GM18951 (cell line): ENCODE data around the gene ZNF101.

ENCODE experiments used
- POLR2A ChIP-seq: IDR thresholded peaks from 4 replicates; pipeline ENCODE4 v1.6.1; 2011; ENCODE audit warnings: mild to moderate bottlenecking; ENCODE audit not compliant: insufficient read length, insufficient read depth; ENCODE audit errors: extremely low read depth
- in situ Hi-C: fragments of 300-500 bp; cut with MboI; formaldehyde crosslinking; loops from one replicate; pipeline ENCODE4 v1.12.0; 2022; ENCODE audit warnings: low sequenced_read_pairs, mixed read lengths, inconsistent platforms; ENCODE audit not compliant: unreplicated experiment

Gene ZNF101

GRCh38 chr19:19632661-19633060, 36.0 kb upstream of the ZNF101 start:
- in situ Hi-C loops, result loop anchor here (25.0 kb wide), 1 partner anchor 270 kb away; no protein-coding TSS in a partner anchor
- TF ChIP-seq POLR2A, result no peak

GRCh38 chr19:19633711-19634515, 34.7 kb upstream of the ZNF101 start:
- no peak for TF ChIP-seq POLR2A
- in situ Hi-C loops, result loop anchor here (25.0 kb wide), 1 partner anchor 272 kb away; no protein-coding TSS in a partner anchor

GRCh38 chr19:19634516-19635312, 33.9 kb upstream of the ZNF101 start:
- TF ChIP-seq POLR2A, result no peak
- in situ Hi-C loops, result loop anchor here (25.0 kb wide), 1 partner anchor 272 kb away; no protein-coding TSS in a partner anchor

GRCh38 chr19:19635313-19635702, 33.3 kb upstream of the ZNF101 start:
- no peak for TF ChIP-seq POLR2A
- in situ Hi-C loops, result loop anchor here (25.0 kb wide), 1 partner anchor 273 kb away; no protein-coding TSS in a partner anchor

GRCh38 chr19:19636573-19637185, 32.0 kb upstream of the ZNF101 start:
- in situ Hi-C loops, result loop anchor here (25.0 kb wide), 1 partner anchor 274 kb away; no protein-coding TSS in a partner anchor

GRCh38 chr19:19637186-19637522, 31.5 kb upstream of the ZNF101 start:
- in situ Hi-C loops, result loop anchor here (25.0 kb wide), 1 partner anchor 275 kb away; no protein-coding TSS in a partner anchor

More at GRCh38 chr19:19636573-19637185, 32.0 kb upstream of the ZNF101 start:
- TF ChIP-seq POLR2A, result no peak

GRCh38 chr19:19637523-19638251, 31.0 kb upstream of the ZNF101 start:
- in situ Hi-C loops, result loop anchor here (25.0 kb wide), 1 partner anchor 275 kb away; no protein-coding TSS in a partner anchor
- no peak for TF ChIP-seq POLR2A

More at GRCh38 chr19:19637186-19637522, 31.5 kb upstream of the ZNF101 start:
- no peak for TF ChIP-seq POLR2A

GRCh38 chr19:19642506-19643157, 26.0 kb upstream of the ZNF101 start:
- in situ Hi-C loops, result loop anchor here (5.0 to 25.0 kb wide), 2 partner anchors 110 to 280 kb away; no protein-coding TSS in a partner anchor
- no peak for TF ChIP-seq POLR2A

GRCh38 chr19:19643158-19644053, 25.2 kb upstream of the ZNF101 start, which contains the start of gene GMIP:
GMIP (minus strand) TSS chr19:19643657; CDS start chr19:19643529, 128 bp downstream.
- in situ Hi-C loops, result loop anchor here (5.0 to 25.0 kb wide), 2 partner anchors 111 to 281 kb away; no protein-coding TSS in a partner anchor
- TF ChIP-seq POLR2A, result peak; percentile 78

- no peak for TF ChIP-seq POLR2A
- in situ Hi-C loops, result loop anchor here (5.0 to 25.0 kb wide), 2 partner anchors 112 to 282 kb away; no protein-coding TSS in a partner anchor
Measured at GRCh38 chr19:19644054-19644388, 24.6 kb upstream of the ZNF101 start.
